ENCODE measurements around the gene NOC4L. TPM values are rescaled to one million over a fixed set of nuclear protein-coding genes. Genes with fewer than 3 reads are reported as not detected.

The NOC4L gene
- total RNA-seq, 1 donor from 2014 or later: 3.5 TPM

DNA sequence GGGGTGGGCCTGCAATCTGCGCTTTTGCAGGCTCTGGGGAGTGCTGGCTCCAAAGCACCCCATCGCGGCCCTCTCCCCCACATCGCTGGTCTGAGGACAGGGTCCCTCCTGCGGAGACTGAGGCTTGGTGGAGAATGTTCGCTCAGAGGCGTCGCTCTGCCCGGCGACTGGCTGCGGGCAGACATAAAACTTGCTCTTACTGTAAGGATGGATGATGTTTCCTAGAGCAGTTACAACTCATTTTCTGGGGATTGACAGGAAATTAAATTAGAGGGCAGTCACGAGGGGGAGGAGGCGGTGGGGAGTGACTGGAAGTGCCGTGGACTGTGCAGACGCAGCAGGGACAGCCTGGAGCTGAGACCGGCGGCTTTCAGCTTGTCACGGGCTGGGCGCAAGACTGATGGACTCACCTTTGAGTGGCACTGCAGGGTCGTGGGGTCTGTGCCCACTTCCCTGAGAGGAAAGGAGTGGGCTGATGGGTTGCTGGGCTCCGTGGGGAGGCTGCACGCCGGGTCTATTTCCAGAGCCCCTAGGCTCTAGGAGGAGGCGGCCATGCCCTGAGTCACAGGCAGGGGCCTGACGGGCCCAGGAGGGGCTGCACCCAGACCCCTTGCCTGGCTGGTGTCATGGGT lies 32.8 kb downstream of the NOC4L start:
- H3F3A ChIP-seq (ENCODE audit: low read depth): no peaks in the 10 kb centered on the region
- peaks cover 15% of the 10 kb centered on the region for H3K27me3 Mint-ChIP-seq (ENCODE audit: insufficient read depth, low read depth)
- H3K27ac ChIP-seq: no peak overlapping the region
- no peak overlapping the region for H3K4me2 ChIP-seq
- H3K27me3 ChIP-seq: peaks cover 99% of the 10 kb centered on the region
- H3K36me3 ChIP-seq: no peaks in the 10 kb centered on the region
- H3K4me3 ChIP-seq: no peak overlapping the region
- no peak overlapping the region for H3K9ac ChIP-seq
- no peaks in the 10 kb centered on the region for H3K9me3 Mint-ChIP-seq
- no peak overlapping the region for H2AFZ ChIP-seq (replicated peaks)
- H4K20me1 ChIP-seq (ENCODE audit: low read depth): no peaks in the 10 kb centered on the region
- H3K27ac Mint-ChIP-seq: no peak overlapping the region
- H3K4me3 Mint-ChIP-seq: no peak overlapping the region
- no peaks in the 10 kb centered on the region for H3K36me3 Mint-ChIP-seq
- H3K9me3 ChIP-seq (ENCODE audit: low read depth): no peaks in the 10 kb centered on the region
- H3K4me1 Mint-ChIP-seq: peaks cover 10% of the 10 kb centered on the region
- H3K79me2 ChIP-seq (ENCODE audit: low read depth): no peaks in the 10 kb centered on the region
- no peaks in the 10 kb centered on the region for H3K4me1 ChIP-seq
- TF ChIP-seq, protein P1, sequence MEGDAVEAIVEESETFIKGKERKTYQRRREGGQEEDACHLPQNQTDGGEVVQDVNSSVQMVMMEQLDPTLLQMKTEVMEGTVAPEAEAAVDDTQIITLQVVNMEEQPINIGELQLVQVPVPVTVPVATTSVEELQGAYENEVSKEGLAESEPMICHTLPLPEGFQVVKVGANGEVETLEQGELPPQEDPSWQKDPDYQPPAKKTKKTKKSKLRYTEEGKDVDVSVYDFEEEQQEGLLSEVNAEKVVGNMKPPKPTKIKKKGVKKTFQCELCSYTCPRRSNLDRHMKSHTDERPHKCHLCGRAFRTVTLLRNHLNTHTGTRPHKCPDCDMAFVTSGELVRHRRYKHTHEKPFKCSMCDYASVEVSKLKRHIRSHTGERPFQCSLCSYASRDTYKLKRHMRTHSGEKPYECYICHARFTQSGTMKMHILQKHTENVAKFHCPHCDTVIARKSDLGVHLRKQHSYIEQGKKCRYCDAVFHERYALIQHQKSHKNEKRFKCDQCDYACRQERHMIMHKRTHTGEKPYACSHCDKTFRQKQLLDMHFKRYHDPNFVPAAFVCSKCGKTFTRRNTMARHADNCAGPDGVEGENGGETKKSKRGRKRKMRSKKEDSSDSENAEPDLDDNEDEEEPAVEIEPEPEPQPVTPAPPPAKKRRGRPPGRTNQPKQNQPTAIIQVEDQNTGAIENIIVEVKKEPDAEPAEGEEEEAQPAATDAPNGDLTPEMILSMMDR (IDR thresholded peaks at IDR 0.05): no peak
- TF ChIP-seq EZH2 (IDR thresholded peaks at IDR 0.05) (no peak), EZH2phosphoT487 (IDR thresholded peaks at IDR 0.05) (no peak)
- DNase-seq (ENCODE audit: low spot score): no peak

DNA sequence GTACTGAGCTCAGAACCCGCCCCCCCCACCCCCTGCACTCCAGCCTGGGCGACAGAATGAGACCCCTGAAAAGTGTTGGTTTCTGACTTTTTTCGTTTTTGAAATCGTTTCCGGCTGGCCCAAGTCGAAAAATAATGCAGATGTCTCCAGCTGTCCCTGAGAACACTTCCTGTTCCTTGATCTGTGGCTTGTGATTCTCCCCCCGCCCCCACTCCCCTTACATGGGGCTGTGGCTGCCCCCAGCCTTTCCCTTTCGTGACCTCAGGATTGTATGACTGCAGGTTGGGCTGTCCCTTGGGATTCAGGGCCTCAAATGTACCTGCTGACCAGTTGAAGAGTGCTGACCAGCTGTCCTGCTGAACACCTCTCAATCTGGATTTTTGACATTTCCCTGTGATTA lies 34.1 kb downstream of the NOC4L start:
- Histone ChIP-seq H3K36me3 (no peaks in the 10 kb centered on the region), H3K4me2 (no peak overlapping the region), H2AFZ (replicated peaks) (no peak overlapping the region), H3F3A (ENCODE audit: low read depth) (no peaks in the 10 kb centered on the region), H3K9me3 (ENCODE audit: low read depth) (no peaks in the 10 kb centered on the region), H4K20me1 (ENCODE audit: low read depth) (no peaks in the 10 kb centered on the region), H3K27me3 (peaks cover 99% of the 10 kb centered on the region), H3K79me2 (ENCODE audit: low read depth) (no peaks in the 10 kb centered on the region), H3K9ac (no peak overlapping the region), H3K4me3 (no peak overlapping the region), H3K4me1 (no peaks in the 10 kb centered on the region), H3K27ac (no peak overlapping the region)
- Mint-ChIP-seq H3K4me3 (no peak overlapping the region), H3K9me3 (no peaks in the 10 kb centered on the region), H3K27me3 (ENCODE audit: insufficient read depth, low read depth) (peaks cover 21% of the 10 kb centered on the region), H3K36me3 (no peaks in the 10 kb centered on the region), H3K4me1 (peaks cover 10% of the 10 kb centered on the region), H3K27ac (peak overlapping the region; percentile 53)
- TF ChIP-seq EZH2phosphoT487 (IDR thresholded peaks at IDR 0.05) (no peak), EZH2 (IDR thresholded peaks at IDR 0.05) (no peak)
- TF ChIP-seq, protein P1 (IDR thresholded peaks at IDR 0.05): no peak
- DNase-seq (ENCODE audit: low spot score): no peak

DNA sequence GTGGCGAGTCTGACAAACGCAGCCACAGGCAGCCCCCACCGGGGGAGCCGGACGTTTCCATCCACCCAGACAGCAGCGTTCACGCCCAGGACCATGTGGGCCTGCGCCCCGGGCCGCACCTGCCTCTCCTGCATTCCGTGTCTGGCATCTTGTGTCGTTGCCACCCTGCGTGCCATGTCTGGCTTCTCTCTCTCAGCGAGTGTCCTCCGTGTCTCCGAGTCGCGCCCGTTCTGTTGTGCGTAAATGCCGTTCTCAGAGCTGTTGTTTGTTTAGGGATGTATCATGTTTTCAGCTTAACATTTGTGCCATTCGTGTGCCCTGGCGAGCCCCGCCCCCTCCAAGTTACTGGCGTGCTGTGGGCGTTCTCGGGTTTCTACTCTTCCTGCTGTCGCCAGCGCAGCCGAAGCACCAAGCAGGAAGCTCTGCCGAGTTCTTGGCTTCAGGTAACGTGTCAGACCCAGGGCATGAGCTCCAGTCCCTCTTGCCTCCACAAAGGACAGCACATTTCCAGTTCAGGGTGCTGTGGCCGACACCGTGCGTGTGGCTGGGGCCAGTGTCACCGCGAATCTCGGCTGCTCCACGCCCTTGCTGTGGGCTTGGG lies 34.6 kb downstream of the NOC4L start:
- H3K9ac ChIP-seq: no peak overlapping the region
- H2AFZ ChIP-seq (replicated peaks): no peak overlapping the region
- H4K20me1 ChIP-seq (ENCODE audit: low read depth): no peaks in the 10 kb centered on the region
- H3K9me3 ChIP-seq (ENCODE audit: low read depth): no peaks in the 10 kb centered on the region
- H3K4me3 ChIP-seq: no peak overlapping the region
- peaks cover 24% of the 10 kb centered on the region for H3K27me3 Mint-ChIP-seq (ENCODE audit: insufficient read depth, low read depth)
- no peak overlapping the region for H3K27ac Mint-ChIP-seq
- no peak overlapping the region for H3K4me2 ChIP-seq
- H3K36me3 Mint-ChIP-seq: no peaks in the 10 kb centered on the region
- TF ChIP-seq EZH2phosphoT487 (IDR thresholded peaks at IDR 0.05) (no peak), EZH2 (IDR thresholded peaks at IDR 0.05) (no peak)
- TF ChIP-seq, protein P1 (IDR thresholded peaks at IDR 0.05): no peak
- no peaks in the 10 kb centered on the region for H3K9me3 Mint-ChIP-seq
- peaks cover 10% of the 10 kb centered on the region for H3K4me1 Mint-ChIP-seq
- peak; percentile 31 for DNase-seq (ENCODE audit: low spot score)
- no peaks in the 10 kb centered on the region for H3K36me3 ChIP-seq
- H3K4me1 ChIP-seq: no peaks in the 10 kb centered on the region
- H3F3A ChIP-seq (ENCODE audit: low read depth): no peaks in the 10 kb centered on the region
- no peak overlapping the region for H3K4me3 Mint-ChIP-seq
- peaks cover 99% of the 10 kb centered on the region for H3K27me3 ChIP-seq
- no peak overlapping the region for H3K27ac ChIP-seq
- no peaks in the 10 kb centered on the region for H3K79me2 ChIP-seq (ENCODE audit: low read depth)

Data from neural progenitor cell (in vitro differentiated cells).